ENCODE results near the gene PSAT1.

DNA sequence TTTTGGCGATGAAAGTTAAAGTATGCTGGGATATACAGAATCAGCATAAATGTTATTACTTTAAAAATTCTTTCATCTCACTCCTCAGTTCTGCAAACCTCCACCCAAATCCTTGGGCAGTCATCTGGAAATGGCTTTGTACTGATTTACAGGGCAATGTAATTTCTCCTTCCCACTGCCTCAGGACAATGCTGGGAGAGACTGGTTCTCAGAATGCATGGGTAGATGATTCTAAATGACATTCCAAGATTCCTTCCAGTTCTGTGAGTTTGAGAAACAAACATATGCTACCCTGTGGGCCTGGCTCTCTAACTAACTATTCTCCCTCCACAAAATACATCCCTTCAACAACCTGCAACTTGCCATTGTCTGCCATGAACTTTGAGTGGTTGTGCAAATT lies 7.5 kb upstream of the PSAT1 start:
- TF ChIP-seq YY1 (IDR thresholded peaks at IDR 0.05; ENCODE audit: low read depth) (no peak), EP300 (IDR thresholded peaks at IDR 0.05; ENCODE audit: borderline replicate concordance) (peak; percentile 80; the same call in 1 of the 2 replicates)

Data from Ishikawa (cell line).